ENCODE measurements around the gene HOXB8. TPM values are rescaled to one million over a fixed set of nuclear protein-coding genes. Genes with fewer than 3 reads are reported as not detected.

The HOXB8 gene
- total RNA-seq, 6 donors from 2014 or later = 0.23 to 0.27 TPM; not detected in 4

- Histone ChIP-seq H3K9me3 (no peaks in the 10 kb centered on the region), H3K27me3 (peaks cover 0 to 48% (median 22%) of the 10 kb centered on the region in 4 donors), H3K4me1 (peaks cover 27 to 53% (median 32%) of the 10 kb centered on the region in 4 donors), H3K4me3 (peak overlapping the region in 2 of 4 donors; percentile 50 to 54), H3K36me3 (no peaks in the 10 kb centered on the region), H3K27ac (peak overlapping the region; percentile 66 to 90 (median 90))
- no peak for TF ChIP-seq CTCF (IDR thresholded peaks at IDR 0.05)
- TF ChIP-seq POLR2A (IDR thresholded peaks at IDR 0.05) = no peak
- TF ChIP-seq POLR2AphosphoS5 (IDR thresholded peaks at IDR 0.05) = no peak
- TF ChIP-seq EP300 (IDR thresholded peaks at IDR 0.05) = no peak
- no peak for DNase-seq
- ATAC-seq (ENCODE audit: low FRiP score in 2 of 2) = no peak
Observed at GRCh38 chr17:48590607-48591161, 24.4 kb downstream of the HOXB8 start.

GRCh38 chr17:48589831-48590606 is 25.1 kb downstream of the HOXB8 start, which contains the start of gene HOXB3:
TSS of gene HOXB3 (minus strand) at chr17:48590241. CDS start at chr17:48552474, 37,767 bp downstream.
- no peaks in the 10 kb centered on the region for H3K9me3 ChIP-seq
- no peaks in the 10 kb centered on the region for H3K36me3 ChIP-seq
- H3K4me3 ChIP-seq = peak within 1 kb of the TSS in 3 of 4 donors; percentile 13 to 54 (median 50)
- H3K4me1 ChIP-seq = peaks cover 31 to 60% (median 36%) of the 10 kb centered on the region in 4 donors
- H3K27ac ChIP-seq = peak within 1 kb of the TSS; percentile 66 to 90 (median 90)
- WGBS, 2 donors = 37 to 43% methylated on average over 18 to 23 of the region's 23 CpGs
- peaks cover 0 to 43% (median 21%) of the 10 kb centered on the region in 4 donors for H3K27me3 ChIP-seq
- DNase-seq = peak in 1 of 2 donors; percentile 64
- no peak for ATAC-seq (ENCODE audit: low FRiP score in 2 of 2)
- TF ChIP-seq CTCF (IDR thresholded peaks at IDR 0.05) (no peak), POLR2A (IDR thresholded peaks at IDR 0.05) (no peak), EP300 (IDR thresholded peaks at IDR 0.05) (no peak), POLR2AphosphoS5 (IDR thresholded peaks at IDR 0.05) (no peak)

- DNase-seq (no peak), ATAC-seq (ENCODE audit: low FRiP score in 2 of 2) (no peak)
- no peak for TF ChIP-seq POLR2A (IDR thresholded peaks at IDR 0.05)
- TF ChIP-seq POLR2AphosphoS5 (IDR thresholded peaks at IDR 0.05) = no peak
- Histone ChIP-seq H3K36me3 (no peaks in the 10 kb centered on the region), H3K27ac (peak overlapping the region; percentile 66 to 90 (median 90)), H3K4me3 (peak overlapping the region in 3 of 4 donors; percentile 13 to 54 (median 32)), H3K9me3 (no peaks in the 10 kb centered on the region), H3K4me1 (peaks cover 33 to 63% (median 40%) of the 10 kb centered on the region in 4 donors), H3K27me3 (peaks cover 0 to 42% (median 19%) of the 10 kb centered on the region in 4 donors)
- WGBS, 2 donors = 23 to 28% methylated on average over 10 of the region's 10 CpGs
Observed at GRCh38 chr17:48589060-48589830, 25.8 kb downstream of the HOXB8 start.

- Histone ChIP-seq H3K27ac (peak overlapping the region; percentile 66 to 90 (median 90)), H3K4me1 (peaks cover 32 to 56% (median 37%) of the 10 kb centered on the region in 4 donors), H3K36me3 (no peaks in the 10 kb centered on the region), H3K27me3 (peaks cover 0 to 43% (median 21%) of the 10 kb centered on the region in 4 donors), H3K4me3 (peak overlapping the region in 2 of 4 donors; percentile 32 to 54), H3K9me3 (no peaks in the 10 kb centered on the region)
- TF ChIP-seq CTCF (IDR thresholded peaks at IDR 0.05) = no peak
- DNase-seq (no peak), ATAC-seq (ENCODE audit: low FRiP score in 2 of 2) (no peak)
- 32 to 34% methylated on average over 2 of the region's 2 CpGs for WGBS, 2 donors
Observed at GRCh38 chr17:48588528-48588927, 26.6 kb downstream of the HOXB8 start.

- peaks cover 28 to 51% (median 33%) of the 10 kb centered on the region in 4 donors for H3K4me1 ChIP-seq
- 32 to 64% methylated on average over 2 of the region's 2 CpGs for WGBS, 2 donors
- peak overlapping the region; percentile 66 to 90 (median 90) for H3K27ac ChIP-seq
- no peaks in the 10 kb centered on the region for H3K36me3 ChIP-seq
- TF ChIP-seq POLR2A (IDR thresholded peaks at IDR 0.05) (no peak), POLR2AphosphoS5 (IDR thresholded peaks at IDR 0.05) (no peak), CTCF (IDR thresholded peaks at IDR 0.05) (no peak), EP300 (IDR thresholded peaks at IDR 0.05) (no peak)
- H3K9me3 ChIP-seq = no peaks in the 10 kb centered on the region
- H3K27me3 ChIP-seq = peaks cover 0 to 44% (median 20%) of the 10 kb centered on the region in 4 donors
- peak overlapping the region in 2 of 4 donors; percentile 32 to 54 for H3K4me3 ChIP-seq
- DNase-seq = no peak
- no peak for ATAC-seq (ENCODE audit: low FRiP score in 2 of 2)
Observed at GRCh38 chr17:48588074-48588415, 27.0 kb downstream of the HOXB8 start.

Data from upper lobe of left lung (tissue), 6 donors.